HG03457 (cell line): Measurements from ENCODE around the gene CLEC10A.
"Not testable (repeated sequence)": the region's sequence is repeated elsewhere in the genome, so short reads cannot be mapped to it uniquely, and the experiment has no call there.

ENCODE experiments used
- ATAC-seq: cut with Tn5 transposase; IDR thresholded peaks from one replicate; pipeline ENCODE4 v1.9.1; 2021; ENCODE audit warnings: moderate number of reproducible peaks; ENCODE audit not compliant: unreplicated experiment

Gene CLEC10A

GRCh38 chr17:7079581-7080455 is at the start of gene CLEC10A:
CLEC10A (minus strand) TSS chr17:7080251; CDS start chr17:7078812, 1,439 bp downstream.
- no peak for ATAC-seq

DNA sequence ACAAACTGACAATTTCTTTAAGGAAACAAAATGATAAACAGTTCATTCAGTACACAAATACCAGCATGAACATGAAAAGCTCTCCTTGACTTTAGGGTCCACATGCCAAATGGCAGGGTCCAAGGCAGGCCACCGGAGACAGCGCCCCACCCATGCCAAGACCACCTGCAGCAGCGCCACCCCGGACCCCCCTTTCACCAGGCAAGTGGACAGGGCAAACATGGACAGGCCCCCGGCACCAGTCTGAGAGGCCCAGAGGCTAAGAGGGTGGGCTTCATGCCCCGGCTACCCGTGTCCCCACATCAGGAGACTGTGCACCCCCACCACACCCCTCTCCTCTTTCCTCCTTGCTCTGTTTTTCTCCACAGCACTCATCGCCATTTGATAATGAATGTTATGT is 49.3 kb upstream of the CLEC10A start:
- no peak for ATAC-seq

GRCh38 chr17:7128160-7128559 is 48.1 kb upstream of the CLEC10A start:
- ATAC-seq = no peak

GRCh38 chr17:7127501-7127900 is 47.5 kb upstream of the CLEC10A start:
- ATAC-seq = not testable (repeated sequence)

- ATAC-seq = not testable (repeated sequence)
Observed at GRCh38 chr17:7126386-7126785, 46.3 kb upstream of the CLEC10A start.

DNA sequence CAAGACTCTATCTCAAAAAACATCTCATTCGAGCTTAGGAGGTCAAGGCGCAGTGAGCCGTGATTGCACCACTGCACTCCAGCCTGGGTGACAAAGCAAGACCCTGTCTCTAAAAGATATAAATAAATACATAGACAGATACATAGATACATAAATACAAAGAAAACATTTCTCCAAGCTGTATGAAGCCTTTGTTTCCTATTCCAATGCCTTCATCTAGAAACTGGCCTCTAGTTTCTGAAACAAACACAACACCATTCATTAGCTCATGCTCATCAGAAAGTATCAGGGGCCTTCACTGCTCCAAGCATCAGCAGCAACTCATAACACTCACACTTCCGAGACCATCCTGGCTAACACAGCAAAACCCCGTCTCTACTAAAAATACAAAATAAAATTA is 44.9 kb upstream of the CLEC10A start:
- no peak for ATAC-seq

- ATAC-seq = no peak
Observed at GRCh38 chr17:7123844-7124243, 43.8 kb upstream of the CLEC10A start.

GRCh38 chr17:7122381-7122780 is 42.3 kb upstream of the CLEC10A start:
- ATAC-seq = no peak

- not testable (repeated sequence) for ATAC-seq
Observed at GRCh38 chr17:7120635-7121034, 40.6 kb upstream of the CLEC10A start.

- no peak for ATAC-seq
Observed at GRCh38 chr17:7120123-7120522, 40.1 kb upstream of the CLEC10A start.

DNA sequence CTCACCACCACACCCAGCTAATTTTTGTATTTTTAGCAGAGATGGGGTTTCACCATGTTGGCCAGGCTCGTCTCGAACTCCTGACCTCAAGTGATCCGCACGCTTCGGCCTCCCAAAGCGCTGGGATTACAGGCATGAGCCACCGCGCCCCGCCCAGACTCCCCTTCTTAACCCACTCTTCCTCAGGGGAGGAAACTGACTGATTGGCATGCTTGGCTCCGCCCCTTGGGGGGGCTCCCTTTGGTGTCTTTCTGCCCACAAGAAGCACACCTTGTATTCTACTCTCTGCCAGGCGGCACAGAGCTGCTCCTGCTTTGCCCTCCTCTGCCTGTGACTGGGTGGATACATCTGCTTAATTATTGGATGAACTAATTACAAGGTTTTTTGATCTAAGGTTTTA is 39.3 kb upstream of the CLEC10A start:
- ATAC-seq = no peak

DNA sequence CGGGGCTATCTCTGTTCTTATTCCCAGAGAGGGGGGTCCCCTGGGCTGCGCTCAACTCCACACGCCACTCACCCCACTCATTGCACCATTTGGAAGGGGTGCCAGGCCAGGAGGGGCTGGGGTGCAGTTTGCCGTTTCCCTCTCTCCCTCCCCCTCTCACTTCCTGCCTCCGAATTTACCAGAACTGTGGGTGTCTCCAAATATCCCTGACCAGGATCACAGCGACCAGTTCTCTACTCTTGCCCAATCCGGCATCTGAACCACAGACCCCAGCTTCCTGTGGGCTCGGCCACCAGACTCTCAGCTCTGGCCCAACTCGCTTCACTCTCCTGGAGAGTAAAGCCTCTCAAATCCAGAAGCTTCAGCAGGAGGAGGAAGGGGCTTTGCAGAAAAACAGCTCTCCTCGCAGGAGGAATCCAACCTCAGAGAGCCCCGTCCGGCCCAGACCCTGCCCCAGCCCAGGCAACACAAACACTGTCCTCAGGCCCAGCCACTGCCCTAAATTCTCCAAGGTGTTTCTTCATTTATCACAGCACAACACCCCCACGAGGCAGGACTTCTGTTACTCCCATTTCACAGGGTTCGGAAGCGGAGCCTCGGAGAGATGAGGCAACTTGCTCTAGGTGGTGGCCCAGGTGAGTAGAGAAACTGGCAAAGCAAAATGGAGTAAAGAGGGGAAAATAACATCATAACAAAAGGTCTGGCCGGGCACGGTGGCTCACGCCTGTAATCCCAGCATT is 35.0 kb upstream of the CLEC10A start:
- ATAC-seq = no peak

- ATAC-seq = no peak
Observed at GRCh38 chr17:7114241-7114874, 34.3 kb upstream of the CLEC10A start, which contains the start of gene ASGR2. ASGR2 (minus strand) TSS chr17:7114822; CDS start chr17:7114240, 582 bp downstream.

DNA sequence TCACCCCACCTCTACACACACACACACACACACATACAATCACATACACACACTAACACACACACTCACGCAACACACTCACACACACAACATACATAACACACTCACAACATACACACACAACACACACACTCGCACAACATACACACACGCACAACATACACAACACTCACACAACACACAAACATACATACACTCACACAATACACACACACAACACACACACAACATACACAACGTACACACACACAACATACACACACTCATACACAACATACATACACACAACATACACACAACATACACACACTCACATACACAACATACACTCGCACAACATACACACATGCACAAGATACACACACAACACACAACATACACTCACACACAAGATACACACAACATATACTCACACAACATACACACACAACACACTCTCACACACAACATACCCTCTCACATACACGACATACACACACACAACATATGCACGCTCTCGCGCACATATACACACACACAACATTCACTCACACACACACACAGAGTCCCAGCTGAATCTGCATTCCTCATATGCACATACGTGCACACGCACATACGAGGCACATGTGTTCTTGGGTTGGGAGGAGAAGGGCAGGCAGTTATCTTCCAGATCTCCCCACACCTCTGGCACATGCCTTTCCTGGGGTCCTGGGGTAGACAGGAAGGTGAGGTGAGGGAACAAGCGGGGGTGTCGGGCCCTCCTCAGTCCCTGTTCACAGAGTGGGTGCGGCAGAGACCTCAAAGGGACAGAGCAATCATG is 33.4 kb upstream of the CLEC10A start:
- no peak for ATAC-seq

GRCh38 chr17:7112510-7113108 is 32.6 kb upstream of the CLEC10A start:
- no peak for ATAC-seq

GRCh38 chr17:7111784-7112509 is 31.9 kb upstream of the CLEC10A start:
- no peak for ATAC-seq

DNA sequence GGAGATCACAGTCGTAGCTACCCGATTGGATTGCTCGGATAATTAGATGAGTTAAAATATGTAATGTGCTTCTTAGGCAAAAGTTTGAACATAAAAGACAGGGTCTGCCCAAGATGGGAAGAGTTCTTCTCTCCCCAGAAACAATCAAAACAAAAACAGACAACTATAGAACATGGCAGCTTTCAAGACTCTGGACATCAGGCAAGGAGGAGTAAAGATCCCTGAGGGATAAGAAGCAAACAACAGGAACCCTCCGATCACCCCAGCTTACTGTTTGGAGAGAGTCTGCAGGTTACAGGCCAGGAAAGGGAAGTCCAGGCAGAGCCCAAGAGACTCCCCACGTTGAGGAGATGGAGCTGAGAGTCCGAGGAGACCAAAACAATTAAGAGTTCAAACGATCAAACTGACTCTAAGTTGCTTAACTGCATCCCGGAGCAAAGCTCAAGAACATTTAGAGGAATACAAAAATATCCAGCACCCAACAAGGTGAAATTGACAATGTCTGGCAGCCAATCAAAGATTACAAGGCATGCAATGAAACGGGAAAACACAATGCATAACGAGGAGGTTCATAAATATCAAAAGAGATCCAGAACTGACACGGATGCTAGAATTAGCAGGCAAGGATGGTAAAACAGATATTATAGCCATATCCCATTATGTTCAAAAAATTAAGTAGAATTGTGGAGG is 30.7 kb upstream of the CLEC10A start:
- no peak for ATAC-seq

DNA sequence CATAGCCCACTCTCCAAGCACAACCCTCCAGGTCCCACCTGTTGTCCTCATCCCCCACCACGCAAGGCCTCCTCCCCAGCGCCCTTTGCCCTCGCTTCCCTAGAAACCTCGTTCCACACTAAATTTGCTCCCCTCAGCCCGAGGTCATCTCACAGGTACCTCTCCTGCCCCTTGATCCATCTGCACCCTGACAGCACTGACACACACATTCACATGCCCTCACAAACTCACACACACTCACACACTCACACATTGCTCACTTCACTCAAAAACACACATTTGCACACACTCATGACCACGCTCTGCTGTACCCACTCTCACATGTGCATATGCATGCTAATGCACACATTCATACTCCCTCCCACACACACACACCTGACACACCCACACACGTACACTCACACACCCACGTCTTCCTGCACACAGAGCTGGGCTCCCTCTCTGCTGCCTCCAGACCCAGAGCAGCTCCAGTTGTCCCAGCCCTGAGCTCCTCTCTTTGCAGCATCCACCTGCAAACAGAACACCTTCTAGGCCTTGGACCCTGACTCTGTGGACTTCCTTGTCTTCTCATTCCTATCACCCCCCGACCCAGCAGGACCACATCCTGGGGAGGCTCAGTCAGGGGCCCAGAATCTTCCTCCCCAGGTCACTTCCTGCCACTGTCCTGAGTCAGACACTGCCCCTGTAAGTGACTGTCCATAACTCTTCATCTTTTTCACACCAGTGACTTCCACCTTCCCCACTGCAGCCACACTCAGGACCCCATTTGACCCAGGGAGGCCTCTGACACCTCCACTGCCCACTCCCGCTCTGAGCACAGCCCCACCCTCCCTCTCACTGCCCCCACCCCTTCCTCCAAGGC is 29.6 kb upstream of the CLEC10A start:
- no peak for ATAC-seq
